ENCODE measurements around the gene FER1L5. TPM values are rescaled to one million over a fixed set of nuclear protein-coding genes. Genes with fewer than 3 reads are reported as not detected.

Gene FER1L5
- total and polyA plus RNA-seq, 2 of the 8 experiments (the other 6 are each of a cell fraction or from before 2014, with no cell fraction given) = 0.23 to 0.88 TPM

- Histone ChIP-seq H3K4me1 (replicated peaks in 1 of 4; ENCODE audit: control insufficient read depth in 3 of 4, insufficient read depth in 4 of 4, low read length in 3 of 4) (no peaks in the 10 kb centered on the region), H2BK5ac (ENCODE audit: low read depth, low read length) (no peak overlapping the region), H4K8ac (ENCODE audit: extremely low read depth, insufficient read depth, low read length) (no peak overlapping the region; the same call in 1 of the 2 replicates), H4K20me1 (replicated peaks in 1 of 2; ENCODE audit: control insufficient read depth in 1 of 2, insufficient read depth in 2 of 2, low read length in 2 of 2) (no peaks in the 10 kb centered on the region), H3K27me3 (replicated peaks in 1 of 4; ENCODE audit: control insufficient read depth in 3 of 4, extremely low read depth in 1 of 4, insufficient read depth in 3 of 4, low read length in 3 of 4) (no peaks in the 10 kb centered on the region), H3K23ac (ENCODE audit: insufficient read length) (no peak overlapping the region), H2AK5ac (ENCODE audit: low read depth, low read length) (no peak overlapping the region), H3K79me1 (ENCODE audit: low read depth, low read length) (no peaks in the 10 kb centered on the region), H3K23me2 (ENCODE audit: low read depth, low read length) (no peaks in the 10 kb centered on the region), H2BK15ac (ENCODE audit: low read length) (no peak overlapping the region), H4K5ac (ENCODE audit: insufficient read length, low read depth, low read length) (no peak overlapping the region), H2BK12ac (ENCODE audit: low read depth, low read length) (no peak overlapping the region), H3K9me3 (ENCODE audit: insufficient read depth in 2 of 2, low read depth in 1 of 2, low read length in 1 of 2) (no peaks in the 10 kb centered on the region), H3K56ac (replicated peaks; ENCODE audit: insufficient read length, low read depth, low read length) (no peak overlapping the region), H3K18ac (ENCODE audit: extremely low read depth, low read length) (no peak overlapping the region), H2BK120ac (replicated peaks; ENCODE audit: low read depth, low read length) (no peak overlapping the region), H3K79me2 (ENCODE audit: control insufficient read depth in 1 of 2, insufficient read depth in 2 of 2, low read length in 2 of 2) (no peaks in the 10 kb centered on the region), H3K4me3 (ENCODE audit: extremely low read depth in 1 of 4, insufficient read depth in 2 of 4, low read depth in 3 of 4, low read length in 4 of 4) (no peak overlapping the region), H3K4ac (replicated peaks; ENCODE audit: insufficient read length, low read depth, low read length) (no peak overlapping the region), H3K14ac (ENCODE audit: insufficient read length) (no peak overlapping the region), H4K91ac (replicated peaks; ENCODE audit: insufficient read length, low read length) (no peak overlapping the region), H3K27ac (ENCODE audit: low read depth, low read length) (no peak overlapping the region), H2BK20ac (ENCODE audit: low read length) (no peak overlapping the region), H3K9ac (replicated peaks in 1 of 4; ENCODE audit: extremely low read depth in 1 of 4, low read depth in 3 of 4, low read length in 3 of 4) (no peak overlapping the region), H3K4me2 (ENCODE audit: insufficient read depth in 1 of 2, low read depth in 2 of 2, low read length in 2 of 2) (no peak overlapping the region), H2AFZ (ENCODE audit: low read length) (no peak overlapping the region), H3K36me3 (ENCODE audit: control insufficient read depth in 2 of 4, insufficient read depth in 4 of 4, low read length in 3 of 4) (no peaks in the 10 kb centered on the region; a peak in 1 of 8 replicates)
- FAIRE-seq (no peak), DNase-seq (ENCODE audit: low read depth in 1 of 2, low spot score in 2 of 2) (no peak)
- no peak for TF ChIP-seq BCL11A (IDR thresholded peaks at IDR 0.05; ENCODE audit: low read depth in 2 of 2, low read length in 2 of 2)
- no peak for TF ChIP-seq FOSL1 (IDR thresholded peaks at IDR 0.05; ENCODE audit: insufficient read depth, low read depth, low read length)
- no peak for TF ChIP-seq JUND (IDR thresholded peaks at IDR 0.05; ENCODE audit: low read length)
- no peak for TF ChIP-seq CHD2 (IDR thresholded peaks at IDR 0.05; ENCODE audit: low read length)
- 85% methylated on average over 6 of the region's 6 CpGs; no CpG with 5 or more reads in 1 of the 2 experiments for WGBS, 2 experiments (ENCODE audit: extremely low coverage in 1 of 2, insufficient coverage in 1 of 2, insufficient read length in 1 of 2, insufficient replicate concordance in 2 of 2, low coverage in 1 of 2, low lambda C conversion rate in 2 of 2, missing lambda C conversion rate in 1 of 2)
- ChIA-PET POLR2A (ENCODE audit: partially characterized antibody) (no interaction called here), CTCF (ENCODE audit: partially characterized antibody) (interaction anchor here (0.9 to 1.8 kb wide), 5 partner anchors 11 to 61 kb away, joined by 3 to 7 read pairs (median 4); partner anchors contain the start of gene CNNM4)
Observed at GRCh38 chr2:96699021-96699420, 56.5 kb downstream of the FER1L5 start.
